ENCODE results near the gene KCNQ1. TPM values are rescaled to one million over a fixed set of nuclear protein-coding genes. Genes with fewer than 3 reads are reported as not detected.

The KCNQ1 gene
- total RNA-seq, 1 experiment from 2014 or later, result 1.0 TPM

DNA sequence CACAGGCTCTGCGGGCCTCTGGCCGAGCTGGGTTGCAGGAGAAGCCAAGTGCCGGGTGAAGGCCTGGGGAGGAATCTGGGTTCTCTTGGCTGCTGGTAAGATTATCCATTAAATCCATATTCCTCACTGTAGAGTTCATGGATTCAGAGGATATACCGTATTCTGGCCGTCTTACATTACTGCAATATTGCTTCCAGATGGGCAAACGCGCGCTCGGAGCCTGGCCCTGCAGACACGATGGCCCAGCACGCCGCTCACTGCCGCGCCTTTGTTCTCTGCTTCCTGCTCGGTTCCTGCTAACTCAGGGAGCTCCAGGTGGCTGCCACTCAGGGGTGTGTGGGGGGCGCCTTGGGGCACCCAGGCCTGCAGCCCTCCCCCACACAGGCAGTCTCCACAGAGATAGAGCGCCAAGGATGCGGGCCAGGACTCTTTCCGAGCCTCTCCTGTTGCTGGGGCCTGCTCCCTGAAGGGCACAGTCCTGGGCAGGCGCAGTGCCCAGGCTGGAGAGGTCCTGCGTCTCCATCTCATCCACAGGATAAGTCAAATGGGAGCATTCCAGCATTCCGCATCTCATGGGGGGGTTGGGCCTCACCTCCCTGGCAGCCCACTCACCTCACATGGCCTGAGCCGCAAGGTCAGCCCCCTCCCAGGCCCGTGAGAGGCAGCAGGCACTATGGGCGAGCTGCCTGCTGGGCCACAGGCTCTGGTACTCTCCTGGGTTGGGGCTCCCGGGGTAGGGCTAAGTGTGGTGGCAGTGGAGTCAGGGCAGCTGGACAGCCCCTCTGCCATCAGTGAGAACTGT, 269.1 kb downstream of the KCNQ1 start:
- ChIA-PET POLR2A (interaction anchor here (0.5 kb wide), 1 partner anchor 14 kb away, joined by 3 read pairs; the partner anchor contains the start of gene KCNQ1OT1), CTCF (no interaction called here)
- Mint-ChIP-seq H3K4me3 (ENCODE audit: unreplicated experiment) (no peak overlapping the region), H3K27me3 (ENCODE audit: insufficient read depth, unreplicated experiment) (no peaks in the 10 kb centered on the region), H3K27ac (ENCODE audit: unreplicated experiment) (no peak overlapping the region), H3K9me3 (ENCODE audit: unreplicated experiment) (peaks cover 13% of the 10 kb centered on the region), H3K36me3 (ENCODE audit: insufficient read depth, unreplicated experiment) (no peaks in the 10 kb centered on the region), H3K4me1 (ENCODE audit: low read depth, unreplicated experiment) (no peaks in the 10 kb centered on the region)
- Histone ChIP-seq H3K4me3 (ENCODE audit: low read depth, low read length) (no peak overlapping the region), H3K36me3 (ENCODE audit: control insufficient read depth, insufficient read depth, low read length) (no peaks in the 10 kb centered on the region), H3K9me3 (peaks cover 10% of the 10 kb centered on the region), H3K27me3 (replicated peaks; ENCODE audit: control insufficient read depth, insufficient read depth, low read length) (no peaks in the 10 kb centered on the region), H3K4me1 (no peaks in the 10 kb centered on the region)
- BruUV-seq (replicated peaks), result no TSS peak
- intact Hi-C loops (cut with micrococcal nuclease; ENCODE audit: unreplicated experiment), result no loop called here
- DNase-seq, result no peak
- TF ChIP-seq CTCF (IDR thresholded peaks at IDR 0.05; ENCODE audit: insufficient read depth in 1 of 2, low read depth in 1 of 2, low read length in 1 of 2, severe bottlenecking in 1 of 2, unreplicated experiment in 1 of 2), result no peak

GRCh38 chr11:2714463-2714800, 269.6 kb downstream of the KCNQ1 start:
- CTCF ChIA-PET, result no interaction called here
- POLR2A ChIA-PET, result interaction anchor here (0.5 kb wide), 1 partner anchor 15 kb away, joined by 3 read pairs; the partner anchor contains the start of gene KCNQ1OT1
- Histone ChIP-seq H3K4me3 (ENCODE audit: low read depth, low read length) (no peak overlapping the region), H3K9me3 (peaks cover 10% of the 10 kb centered on the region), H3K36me3 (ENCODE audit: control insufficient read depth, insufficient read depth, low read length) (no peaks in the 10 kb centered on the region), H3K27me3 (replicated peaks; ENCODE audit: control insufficient read depth, insufficient read depth, low read length) (no peaks in the 10 kb centered on the region), H3K4me1 (no peaks in the 10 kb centered on the region)
- TF ChIP-seq CTCF (IDR thresholded peaks at IDR 0.05; ENCODE audit: insufficient read depth in 1 of 2, low read depth in 1 of 2, low read length in 1 of 2, severe bottlenecking in 1 of 2, unreplicated experiment in 1 of 2), result no peak
- Mint-ChIP-seq H3K36me3 (ENCODE audit: insufficient read depth, unreplicated experiment) (no peaks in the 10 kb centered on the region), H3K9me3 (ENCODE audit: unreplicated experiment) (peaks cover 13% of the 10 kb centered on the region), H3K27ac (ENCODE audit: unreplicated experiment) (no peak overlapping the region), H3K4me3 (ENCODE audit: unreplicated experiment) (no peak overlapping the region), H3K27me3 (ENCODE audit: insufficient read depth, unreplicated experiment) (no peaks in the 10 kb centered on the region), H3K4me1 (ENCODE audit: low read depth, unreplicated experiment) (no peaks in the 10 kb centered on the region)
- no TSS peak for BruUV-seq (replicated peaks)
- intact Hi-C loops (cut with micrococcal nuclease; ENCODE audit: unreplicated experiment), result no loop called here
- DNase-seq, result no peak

GRCh38 chr11:2714871-2715270, 270.1 kb downstream of the KCNQ1 start:
- CTCF ChIA-PET, result no interaction called here
- H3K4me3 Mint-ChIP-seq (ENCODE audit: unreplicated experiment), result no peak overlapping the region

More at GRCh38 chr11:2714871-2715270, 270.1 kb downstream of the KCNQ1 start:
- no peak for DNase-seq
- TF ChIP-seq CTCF (IDR thresholded peaks at IDR 0.05; ENCODE audit: insufficient read depth in 1 of 2, low read depth in 1 of 2, low read length in 1 of 2, severe bottlenecking in 1 of 2, unreplicated experiment in 1 of 2), result no peak
- no peaks in the 10 kb centered on the region for H3K4me1 Mint-ChIP-seq (ENCODE audit: low read depth, unreplicated experiment)
- H3K4me3 ChIP-seq (ENCODE audit: low read depth, low read length), result no peak overlapping the region
- H3K27ac Mint-ChIP-seq (ENCODE audit: unreplicated experiment), result no peak overlapping the region
- H3K9me3 ChIP-seq, result peaks cover 10% of the 10 kb centered on the region
- intact Hi-C loops (cut with micrococcal nuclease; ENCODE audit: unreplicated experiment), result no loop called here
- no peaks in the 10 kb centered on the region for H3K27me3 ChIP-seq (replicated peaks; ENCODE audit: control insufficient read depth, insufficient read depth, low read length)
- no peaks in the 10 kb centered on the region for H3K4me1 ChIP-seq
- POLR2A ChIA-PET, result no interaction called here
- H3K27me3 Mint-ChIP-seq (ENCODE audit: insufficient read depth, unreplicated experiment), result no peaks in the 10 kb centered on the region
- H3K36me3 ChIP-seq (ENCODE audit: control insufficient read depth, insufficient read depth, low read length), result no peaks in the 10 kb centered on the region
- H3K36me3 Mint-ChIP-seq (ENCODE audit: insufficient read depth, unreplicated experiment), result no peaks in the 10 kb centered on the region
- no TSS peak for BruUV-seq (replicated peaks)
- H3K9me3 Mint-ChIP-seq (ENCODE audit: unreplicated experiment), result peaks cover 10% of the 10 kb centered on the region

Data from Caco-2 (cell line).